Measurements from ENCODE around the gene CFAP161.

DNA sequence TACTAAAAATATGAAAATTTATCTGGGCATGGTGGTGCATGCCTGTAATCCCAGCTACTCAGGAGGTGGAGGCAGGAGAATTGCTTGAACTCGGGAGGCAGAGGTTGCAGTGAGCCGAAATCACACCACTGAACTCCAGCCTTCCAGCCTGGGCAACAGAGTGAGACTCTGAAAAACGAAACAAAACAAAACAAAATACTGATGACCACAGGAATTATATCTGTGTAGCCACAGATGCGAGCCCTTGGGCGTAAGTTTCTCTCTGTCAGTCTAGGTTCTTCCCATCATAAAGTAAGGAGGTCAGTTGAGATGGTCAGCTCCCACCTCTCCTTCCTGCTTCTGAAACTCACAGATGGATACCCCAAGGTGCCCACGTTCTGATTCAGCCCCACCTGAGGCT lies 37.7 kb upstream of the CFAP161 start:
- TF ChIP-seq, protein P1, sequence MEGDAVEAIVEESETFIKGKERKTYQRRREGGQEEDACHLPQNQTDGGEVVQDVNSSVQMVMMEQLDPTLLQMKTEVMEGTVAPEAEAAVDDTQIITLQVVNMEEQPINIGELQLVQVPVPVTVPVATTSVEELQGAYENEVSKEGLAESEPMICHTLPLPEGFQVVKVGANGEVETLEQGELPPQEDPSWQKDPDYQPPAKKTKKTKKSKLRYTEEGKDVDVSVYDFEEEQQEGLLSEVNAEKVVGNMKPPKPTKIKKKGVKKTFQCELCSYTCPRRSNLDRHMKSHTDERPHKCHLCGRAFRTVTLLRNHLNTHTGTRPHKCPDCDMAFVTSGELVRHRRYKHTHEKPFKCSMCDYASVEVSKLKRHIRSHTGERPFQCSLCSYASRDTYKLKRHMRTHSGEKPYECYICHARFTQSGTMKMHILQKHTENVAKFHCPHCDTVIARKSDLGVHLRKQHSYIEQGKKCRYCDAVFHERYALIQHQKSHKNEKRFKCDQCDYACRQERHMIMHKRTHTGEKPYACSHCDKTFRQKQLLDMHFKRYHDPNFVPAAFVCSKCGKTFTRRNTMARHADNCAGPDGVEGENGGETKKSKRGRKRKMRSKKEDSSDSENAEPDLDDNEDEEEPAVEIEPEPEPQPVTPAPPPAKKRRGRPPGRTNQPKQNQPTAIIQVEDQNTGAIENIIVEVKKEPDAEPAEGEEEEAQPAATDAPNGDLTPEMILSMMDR (IDR thresholded peaks at IDR 0.05; ENCODE audit: low read length), result no peak
- no peak for TF ChIP-seq EZH2 (optimal IDR thresholded peaks at IDR 0.05; ENCODE audit: low read depth, low read length)
